Activated CD4-positive, alpha-beta T cell treated with anti-CD3 and anti-CD28 coated beads for 36 hours (primary cell): ENCODE measurements around the gene MYO9A. TPM values are rescaled to one million over a fixed set of nuclear protein-coding genes. Genes with fewer than 3 reads are reported as not detected.

ENCODE experiments used
- ATAC-seq: fragments of 200-7000 bp; cut with Tn5 transposase; one replicate; pipeline ENCODE4 v1.10.0; 2021; ENCODE audit warnings: mild to moderate bottlenecking, moderate library complexity
- CTCF ChIA-PET: fragments of 350-600 bp; sonication (Branson Sonifier 250); formaldehyde crosslinking; loops from one replicate; lab custom pipeline; 2021; ENCODE audit warnings: antibody characterized with exemption; lab: Charles Lee
- POLR2A ChIA-PET: fragments of 350-600 bp; sonication (Branson Sonifier 250); formaldehyde crosslinking; loops from one replicate; lab custom pipeline; 2021; ENCODE audit warnings: antibody characterized with exemption, inconsistent platforms; lab: Charles Lee
- DNase-seq: peaks from one replicate; pipeline ENCODE4 v3.0.0-alpha.2; 2020
- H3K27ac Mint-ChIP-seq: one replicate; pipeline ENCODE4 v1.8.0; 2021; ENCODE audit warnings: mixed read lengths
- H3K27me3 Mint-ChIP-seq: one replicate; pipeline ENCODE4 v1.8.0; 2021; ENCODE audit warnings: mixed read lengths
- H3K36me3 Mint-ChIP-seq: one replicate; pipeline ENCODE4 v1.8.0; 2021; ENCODE audit warnings: low read depth, mixed read lengths
- H3K4me1 Mint-ChIP-seq: one replicate; pipeline ENCODE4 v1.8.0; 2021; ENCODE audit warnings: mixed read lengths
- H3K4me3 Mint-ChIP-seq: one replicate; pipeline ENCODE4 v1.8.0; 2021; ENCODE audit warnings: mild to moderate bottlenecking, moderate library complexity, mixed read lengths
- H3K9me3 Mint-ChIP-seq: one replicate; pipeline ENCODE4 v1.8.0; 2021; ENCODE audit warnings: low read depth, mixed read lengths
- intact Hi-C, 2 experiments: fragments of 100-400 bp; cut with DNase I in 1 of 2; cut with micrococcal nuclease in 1 of 2; formaldehyde crosslinking; loops; one replicate each; pipeline versions ENCODE4 v1.14.2 to v1.15.1; 2022 to 2024; cut with DNase I, micrococcal nuclease
- total RNA-seq, 2 experiments: library from RNA; stranded (reverse); gene quantifications; one replicate each; pipeline ENCODE4 v1.2.3, GENCODE V29; 2021

Gene MYO9A
- total RNA-seq, 2 experiments from 2014 or later: 19.0 to 20.3 TPM

DNA sequence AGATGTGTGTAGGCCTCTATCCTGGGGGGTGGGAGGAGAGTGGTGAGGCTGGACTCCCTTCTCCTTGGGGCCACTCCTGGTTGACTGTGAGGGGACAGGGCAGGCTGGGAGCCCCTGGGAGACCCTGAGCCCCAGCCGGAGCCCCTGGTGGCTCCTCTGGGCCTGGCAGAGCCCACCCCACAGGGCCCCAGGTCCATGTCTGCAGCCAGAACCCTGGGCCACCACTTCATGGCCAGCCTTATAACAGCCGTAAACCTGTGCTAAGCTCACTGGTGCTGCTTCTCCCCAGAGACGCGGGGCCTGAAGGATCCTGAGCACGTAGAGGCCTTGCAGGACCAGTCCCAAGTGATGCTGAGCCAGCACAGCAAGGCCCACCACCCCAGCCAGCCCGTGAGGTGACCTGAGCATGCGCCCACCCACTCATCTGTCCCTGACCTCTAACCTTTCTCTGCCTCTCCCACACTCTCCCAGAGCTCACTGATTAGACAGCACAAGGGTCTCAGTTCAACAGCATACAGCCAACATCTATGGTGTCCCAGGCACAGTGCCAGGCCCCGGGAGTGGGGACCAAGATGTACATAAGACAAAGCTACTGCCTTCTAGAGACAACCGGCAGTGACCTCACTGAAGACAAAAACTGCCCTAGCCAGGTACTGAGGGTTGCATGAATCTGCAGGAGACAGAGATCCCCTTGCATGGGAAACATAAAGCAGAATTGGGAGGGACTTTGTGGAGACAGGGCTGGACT lies 304.1 kb downstream of the MYO9A start:
- DNase-seq (no peak), ATAC-seq (no peak)
- Mint-ChIP-seq H3K4me1 (no peaks in the 10 kb centered on the region), H3K36me3 (no peaks in the 10 kb centered on the region), H3K27ac (no peak overlapping the region), H3K9me3 (peaks cover 7% of the 10 kb centered on the region), H3K4me3 (no peak overlapping the region), H3K27me3 (no peaks in the 10 kb centered on the region)
- intact Hi-C loops: no loop called here
- ChIA-PET POLR2A (no interaction called here), CTCF (no interaction called here)

DNA sequence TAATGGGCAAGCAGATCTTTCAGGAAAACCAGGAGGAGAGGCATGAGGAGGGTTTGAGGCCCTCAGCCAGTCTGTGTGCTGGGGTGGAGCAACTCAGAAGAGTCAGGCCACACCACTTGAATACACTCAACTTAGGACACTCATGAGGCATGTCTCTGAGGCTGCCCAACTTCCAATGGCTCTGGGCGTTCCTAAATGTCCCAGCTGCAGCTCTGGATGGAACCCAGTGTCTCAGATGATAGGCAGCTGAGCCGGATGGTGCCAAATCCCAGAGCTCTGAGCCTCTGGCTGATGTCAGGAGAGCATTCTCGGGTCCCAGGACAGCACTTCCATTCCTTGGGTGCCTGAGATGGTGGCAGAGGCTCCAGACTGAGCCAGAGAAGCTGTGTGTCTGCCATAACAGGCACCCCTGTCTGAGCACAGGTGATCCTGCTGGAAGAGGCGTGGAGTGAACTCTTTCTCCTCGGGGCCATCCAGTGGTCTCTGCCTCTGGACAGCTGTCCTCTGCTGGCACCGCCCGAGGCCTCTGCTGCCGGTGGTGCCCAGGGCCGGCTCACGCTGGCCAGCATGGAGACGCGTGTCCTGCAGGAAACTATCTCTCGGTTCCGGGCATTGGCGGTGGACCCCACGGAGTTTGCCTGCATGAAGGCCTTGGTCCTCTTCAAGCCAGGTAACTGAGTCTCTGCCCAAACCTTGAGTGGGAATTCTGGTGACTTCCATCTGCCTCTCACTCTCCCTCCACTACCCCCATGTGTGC lies 304.8 kb downstream of the MYO9A start:
- ChIA-PET POLR2A (no interaction called here), CTCF (no interaction called here)
- ATAC-seq: no peak
- Mint-ChIP-seq H3K36me3 (no peaks in the 10 kb centered on the region), H3K27ac (no peak overlapping the region), H3K4me3 (no peak overlapping the region), H3K4me1 (no peaks in the 10 kb centered on the region), H3K9me3 (peaks cover 4% of the 10 kb centered on the region), H3K27me3 (no peaks in the 10 kb centered on the region)
- no peak for DNase-seq
- intact Hi-C loops: no loop called here

DNA sequence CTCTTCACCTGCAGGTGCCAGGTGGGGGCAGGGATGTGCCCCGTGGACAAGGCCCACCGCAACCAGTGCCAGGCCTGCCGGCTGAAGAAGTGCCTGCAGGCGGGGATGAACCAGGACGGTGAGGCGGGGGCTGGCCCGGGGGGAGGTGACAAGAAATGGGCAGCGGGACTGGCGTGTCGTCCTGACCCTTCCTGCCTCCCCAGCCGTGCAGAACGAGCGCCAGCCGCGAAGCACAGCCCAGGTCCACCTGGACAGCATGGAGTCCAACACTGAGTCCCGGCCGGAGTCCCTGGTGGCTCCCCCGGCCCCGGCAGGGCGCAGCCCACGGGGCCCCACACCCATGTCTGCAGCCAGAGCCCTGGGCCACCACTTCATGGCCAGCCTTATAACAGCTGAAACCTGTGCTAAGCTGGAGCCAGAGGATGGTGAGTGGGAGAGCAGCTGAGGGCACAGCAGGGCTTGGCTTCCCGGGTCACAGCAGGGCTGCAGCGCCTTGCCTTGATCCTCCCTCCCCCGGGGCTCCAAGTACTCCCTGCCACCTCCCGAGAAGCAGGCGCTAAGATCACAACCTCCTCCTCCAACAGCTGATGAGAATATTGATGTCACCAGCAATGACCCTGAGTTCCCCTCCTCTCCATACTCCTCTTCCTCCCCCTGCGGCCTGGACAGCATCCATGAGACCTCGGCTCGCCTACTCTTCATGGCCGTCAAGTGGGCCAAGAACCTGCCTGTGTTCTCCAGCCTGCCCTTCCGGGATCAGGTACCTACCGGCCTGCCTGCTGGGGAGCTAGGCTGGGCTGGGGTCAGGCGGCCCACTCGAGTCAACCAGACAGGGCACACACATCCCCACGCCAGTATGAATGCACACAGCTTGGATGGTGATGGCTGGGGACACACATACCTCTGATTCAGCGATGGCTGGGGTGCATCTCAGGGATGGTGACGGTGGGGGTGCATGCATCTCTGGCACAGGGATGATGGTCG lies 305.9 kb downstream of the MYO9A start:
- Mint-ChIP-seq H3K27ac (no peak overlapping the region), H3K36me3 (no peaks in the 10 kb centered on the region)

DNA sequence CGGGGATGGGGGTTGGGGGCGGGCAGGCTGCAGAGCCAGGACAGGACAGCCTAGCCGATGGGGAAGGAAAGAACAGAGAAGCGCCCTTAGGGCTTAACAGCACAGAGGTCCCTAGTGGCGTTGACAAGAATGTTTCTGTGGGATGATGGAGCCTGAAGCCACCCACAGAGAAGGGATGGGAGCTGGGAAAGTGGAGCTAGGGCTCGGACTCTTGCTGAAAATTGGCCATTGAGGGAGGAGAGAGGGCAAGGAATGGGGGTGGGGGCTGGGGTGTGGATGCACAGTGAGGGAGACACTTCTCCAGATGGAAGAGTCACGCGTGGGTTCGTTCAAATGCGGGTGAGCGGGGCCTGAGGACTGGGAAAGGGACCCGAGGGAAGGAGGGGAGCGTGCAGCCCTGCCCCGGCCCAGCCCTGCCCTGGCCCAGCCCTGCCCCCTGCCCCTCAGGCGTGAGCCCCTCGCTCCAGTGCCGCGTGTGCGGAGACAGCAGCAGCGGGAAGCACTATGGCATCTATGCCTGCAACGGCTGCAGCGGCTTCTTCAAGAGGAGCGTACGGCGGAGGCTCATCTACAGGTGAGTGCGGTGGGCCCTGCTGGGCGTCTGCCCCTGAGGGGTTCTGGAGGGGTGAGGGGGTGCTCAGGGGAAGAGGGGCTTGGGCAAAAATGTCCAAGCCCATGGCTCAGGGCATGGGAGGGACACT lies 306.8 kb downstream of the MYO9A start:
- Mint-ChIP-seq H3K36me3 (no peaks in the 10 kb centered on the region), H3K4me1 (no peaks in the 10 kb centered on the region), H3K9me3 (no peaks in the 10 kb centered on the region), H3K4me3 (no peak overlapping the region), H3K27ac (no peak overlapping the region), H3K27me3 (no peaks in the 10 kb centered on the region)
- ChIA-PET CTCF (no interaction called here), POLR2A (no interaction called here)
- intact Hi-C loops: no loop called here
- ATAC-seq: no peak
- DNase-seq: no peak

More for the DNA sequence above, 305.9 kb downstream of the MYO9A start:
- Mint-ChIP-seq H3K9me3 (no peaks in the 10 kb centered on the region), H3K27me3 (no peaks in the 10 kb centered on the region), H3K4me3 (no peak overlapping the region), H3K4me1 (no peaks in the 10 kb centered on the region)
- DNase-seq (no peak), ATAC-seq (no peak)
- intact Hi-C loops: no loop called here
- ChIA-PET CTCF (interaction anchor here (0.6 kb wide), 1 partner anchor 21 kb away, joined by 4 read pairs; no protein-coding TSS in a partner anchor), POLR2A (no interaction called here)

DNA sequence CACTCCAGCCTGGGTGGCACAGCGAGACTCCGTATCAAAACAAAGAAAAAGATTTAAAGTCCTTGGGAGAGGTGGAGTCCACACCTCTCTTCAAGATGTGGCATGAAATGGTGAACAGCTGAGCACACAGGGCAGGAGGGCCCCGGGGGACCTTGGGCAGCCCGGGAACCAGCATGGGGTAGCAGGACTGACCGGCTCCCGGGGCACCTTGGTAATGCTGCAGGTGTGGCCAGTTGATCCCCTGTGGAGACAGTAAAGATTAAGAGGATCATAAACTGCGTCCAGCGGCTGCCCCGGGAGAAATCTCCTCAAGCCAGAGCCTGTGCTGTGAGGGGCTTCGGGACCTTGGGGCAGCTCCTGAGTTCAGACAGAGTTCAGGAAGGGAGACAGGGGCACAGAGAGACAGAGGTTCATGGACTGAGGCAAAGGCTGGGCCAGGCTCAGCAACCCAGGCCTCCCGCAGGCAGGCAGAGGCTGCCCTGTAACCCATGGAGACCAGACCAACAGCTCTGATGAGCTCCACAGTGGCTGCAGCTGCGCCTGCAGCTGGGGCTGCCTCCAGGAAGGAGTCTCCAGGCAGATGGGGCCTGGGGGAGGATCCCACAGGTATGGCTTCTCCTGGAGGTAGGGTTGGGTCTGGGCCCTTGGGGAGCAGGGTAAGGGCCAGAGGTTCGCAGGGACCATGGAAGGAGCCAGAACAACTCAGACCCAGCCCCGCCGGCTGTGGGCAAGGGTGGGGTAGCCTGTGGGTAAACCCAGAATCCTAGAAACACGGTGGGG lies 307.5 kb downstream of the MYO9A start, which contains the start of gene NR2E3:
TSS of gene NR2E3 (plus strand) at position 299 of the 780 bp plus-strand sequence. CDS start at position 489, 190 bp downstream.
- H3K36me3 Mint-ChIP-seq: no peaks in the 10 kb centered on the region
- no peaks in the 10 kb centered on the region for H3K27me3 Mint-ChIP-seq
- ChIA-PET POLR2A (no interaction called here), CTCF (no interaction called here)
- no peak for DNase-seq
- no peaks in the 10 kb centered on the region for H3K4me1 Mint-ChIP-seq
- no peak within 1 kb of the TSS for H3K27ac Mint-ChIP-seq
- H3K4me3 Mint-ChIP-seq: no peak within 1 kb of the TSS
- ATAC-seq: no peak
- no peaks in the 10 kb centered on the region for H3K9me3 Mint-ChIP-seq
- intact Hi-C loops: no loop called here

DNA sequence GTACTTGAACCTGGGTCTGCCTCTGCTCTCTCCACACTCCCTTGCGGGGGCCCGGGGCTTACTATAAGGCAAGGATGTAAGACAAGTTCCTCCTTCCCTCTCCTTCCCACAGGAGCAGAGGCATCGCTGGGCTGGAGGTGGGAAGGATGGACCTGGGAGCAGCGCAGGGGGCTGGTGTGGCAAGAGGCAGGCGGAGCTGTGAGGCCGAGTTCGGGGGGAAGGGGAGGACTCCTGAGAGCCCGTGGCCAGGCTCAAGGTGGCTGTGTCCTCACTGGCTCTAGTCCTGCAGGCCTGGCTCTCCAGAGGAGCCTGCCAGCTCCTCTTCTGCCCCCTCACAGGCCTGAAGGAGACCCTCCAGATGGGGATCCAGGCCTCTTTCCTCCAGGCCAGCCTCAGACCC lies 308.6 kb downstream of the MYO9A start:
- Mint-ChIP-seq H3K27ac (no peak overlapping the region), H3K4me1 (no peaks in the 10 kb centered on the region), H3K4me3 (no peak overlapping the region), H3K27me3 (no peaks in the 10 kb centered on the region), H3K36me3 (no peaks in the 10 kb centered on the region), H3K9me3 (no peaks in the 10 kb centered on the region)
- ATAC-seq: no peak
- ChIA-PET CTCF (no interaction called here), POLR2A (no interaction called here)
- DNase-seq: no peak
- intact Hi-C loops: loop anchor here in 1 of 2 experiments (10.0 kb wide), 1 partner anchor 985 kb away; no protein-coding TSS in a partner anchor

DNA sequence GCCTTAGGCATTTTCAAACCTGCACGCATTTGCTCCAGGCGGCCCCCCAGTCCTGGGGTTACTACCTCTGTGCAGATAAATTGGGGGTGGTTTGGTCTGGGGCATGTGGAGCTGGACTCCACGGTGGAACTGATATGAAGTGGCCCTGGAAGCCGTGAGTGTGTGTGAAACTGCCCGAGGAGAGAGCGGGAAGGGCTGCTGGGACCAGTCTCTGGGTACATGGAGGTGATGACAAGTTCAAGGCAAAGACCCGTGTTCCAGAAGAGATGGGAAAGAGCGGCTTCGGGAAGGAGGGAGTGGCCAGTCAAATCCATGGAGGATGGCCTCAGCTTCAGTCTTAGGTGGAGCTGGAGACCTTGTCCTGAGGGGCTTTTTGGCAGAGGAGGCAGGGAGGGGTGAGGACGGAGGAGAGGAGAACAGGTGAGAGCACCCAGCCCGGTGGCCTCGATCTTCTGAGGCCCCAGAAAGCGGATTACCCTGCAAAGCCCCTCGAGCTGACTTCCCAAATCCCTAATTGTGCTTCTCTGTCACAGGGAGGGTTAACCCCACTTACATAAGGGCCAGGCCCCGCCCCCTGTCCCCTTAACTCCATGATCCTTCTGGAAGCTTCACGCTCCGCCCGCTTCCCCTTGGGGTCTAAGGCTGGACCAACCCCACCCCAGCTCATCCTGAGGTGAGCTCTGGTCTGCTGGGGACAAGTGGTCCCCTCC lies 309.5 kb downstream of the MYO9A start:
- ATAC-seq (no peak), DNase-seq (no peak)
- CTCF ChIA-PET: interaction anchor here (0.6 kb wide), 1 partner anchor 257 kb away, joined by 3 read pairs; no protein-coding TSS in a partner anchor
- Mint-ChIP-seq H3K27me3 (no peaks in the 10 kb centered on the region), H3K27ac (no peak overlapping the region), H3K9me3 (no peaks in the 10 kb centered on the region), H3K4me1 (no peaks in the 10 kb centered on the region), H3K36me3 (no peaks in the 10 kb centered on the region), H3K4me3 (no peak overlapping the region)
- POLR2A ChIA-PET: no interaction called here
- intact Hi-C loops: loop anchor here in 1 of 2 experiments (10.0 kb wide), 1 partner anchor 984 kb away; no protein-coding TSS in a partner anchor

DNA sequence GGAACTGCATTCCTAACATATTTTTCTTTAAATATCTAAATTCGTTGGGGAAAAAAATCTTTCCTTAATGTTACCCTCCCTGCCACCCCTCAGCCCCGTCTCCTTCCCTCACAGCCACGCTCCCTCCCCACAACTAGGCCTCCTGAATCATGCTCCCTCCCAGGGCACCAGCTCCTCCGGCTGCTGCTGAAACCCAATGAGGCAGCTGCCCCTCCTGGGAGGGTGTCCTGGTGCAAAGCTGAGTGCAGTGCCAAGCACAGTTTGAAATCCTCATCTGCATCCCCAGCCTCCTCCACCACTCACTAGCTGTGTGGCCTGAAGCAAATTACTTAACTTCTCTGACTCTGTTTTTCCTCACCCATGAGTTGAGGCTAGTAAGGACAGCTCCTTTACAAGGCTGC lies 310.3 kb downstream of the MYO9A start:
- H3K27ac Mint-ChIP-seq: no peak overlapping the region
- H3K4me1 Mint-ChIP-seq: no peaks in the 10 kb centered on the region
- DNase-seq: no peak
- H3K4me3 Mint-ChIP-seq: no peak overlapping the region
- intact Hi-C loops: loop anchor here in 1 of 2 experiments (10.0 kb wide), 1 partner anchor 983 kb away; no protein-coding TSS in a partner anchor
- no peak for ATAC-seq
- H3K9me3 Mint-ChIP-seq: no peaks in the 10 kb centered on the region
- no peaks in the 10 kb centered on the region for H3K27me3 Mint-ChIP-seq
- ChIA-PET CTCF (no interaction called here), POLR2A (no interaction called here)
- no peaks in the 10 kb centered on the region for H3K36me3 Mint-ChIP-seq

DNA sequence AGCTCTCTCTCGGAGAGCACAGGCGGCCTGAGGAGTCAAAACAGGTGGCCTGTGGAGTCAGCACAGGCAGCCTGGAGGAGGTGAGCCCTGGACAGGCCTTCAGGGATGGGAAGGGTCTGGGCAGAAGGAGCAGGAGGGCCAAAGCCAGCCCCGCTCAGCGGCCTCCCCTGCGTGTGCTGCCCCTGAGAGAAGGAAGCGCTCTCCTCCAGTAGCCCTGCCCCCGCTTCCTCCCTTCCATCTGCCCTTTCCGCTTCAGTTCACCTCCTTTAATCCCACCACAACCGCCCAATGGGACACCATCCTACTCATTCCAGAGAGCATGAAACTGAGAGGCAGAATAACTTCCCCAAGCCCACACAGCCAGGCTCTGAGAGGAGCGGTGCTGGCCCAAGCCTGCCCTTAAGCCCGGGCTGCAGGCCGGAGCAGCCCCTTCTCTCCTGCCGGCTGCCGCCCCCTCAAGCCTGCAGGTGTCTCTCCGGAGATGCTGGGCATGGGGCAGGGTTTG lies 310.8 kb downstream of the MYO9A start:
- no peaks in the 10 kb centered on the region for H3K9me3 Mint-ChIP-seq
- DNase-seq: no peak
- H3K4me3 Mint-ChIP-seq: no peak overlapping the region
- no peak for ATAC-seq
- intact Hi-C loops: loop anchor here in 1 of 2 experiments (10.0 kb wide), 1 partner anchor 982 kb away; no protein-coding TSS in a partner anchor
- H3K27ac Mint-ChIP-seq: no peak overlapping the region
- POLR2A ChIA-PET: no interaction called here
- no peaks in the 10 kb centered on the region for H3K36me3 Mint-ChIP-seq
- peaks cover 3% of the 10 kb centered on the region for H3K27me3 Mint-ChIP-seq
- no peaks in the 10 kb centered on the region for H3K4me1 Mint-ChIP-seq
- CTCF ChIA-PET: no interaction called here
